MCF 10A (cell line): ENCODE data around the gene SLMAP. TPM values are rescaled to one million over a fixed set of nuclear protein-coding genes. Genes with fewer than 3 reads are reported as not detected.
"Not testable (repeated sequence)": the region's sequence is repeated elsewhere in the genome, so short reads cannot be mapped to it uniquely, and the experiment has no call there.

ENCODE experiments used
- BruUV-seq: library from RNA; stranded (reverse); fragments of 400-500 nt; replicated peaks from 2 replicates; lab custom pipeline; 2021; lab: Mats Ljungman, UMichigan
- CTCF ChIA-PET: fragments of 300-600 bp; sonication (Branson Sonifier 250); formaldehyde crosslinking; extraction: SDS; loops from one replicate; lab custom pipeline; 2021; ENCODE audit warnings: antibody characterized with exemption, inconsistent platforms; lab: Yijun Ruan, JAX
- POLR2A ChIA-PET: fragments of 300-600, 350-650 bp; sonication (Branson Sonifier 250); formaldehyde crosslinking; extraction: SDS; loops from one replicate; lab custom pipeline; 2020; ENCODE audit warnings: antibody characterized with exemption, inconsistent platforms; lab: Yijun Ruan, JAX
- DNase-seq: peaks from one replicate; pipeline ENCODE4 v3.0.0-alpha.2; 2018; ENCODE audit not compliant: unreplicated experiment
- H3K27ac Mint-ChIP-seq: one replicate; pipeline ENCODE4 v1.8.0; 2022; ENCODE audit warnings: mild to moderate bottlenecking, low read depth, mixed read lengths; ENCODE audit not compliant: unreplicated experiment
- H3K27me3 Mint-ChIP-seq: one replicate; pipeline ENCODE4 v1.8.0; 2022; ENCODE audit warnings: mixed read lengths; ENCODE audit not compliant: insufficient read depth, unreplicated experiment
- H3K36me3 Mint-ChIP-seq: one replicate; pipeline ENCODE4 v1.8.0; 2022; ENCODE audit warnings: mild to moderate bottlenecking, moderate library complexity, mixed read lengths; ENCODE audit not compliant: insufficient read depth, unreplicated experiment
- H3K4me1 Mint-ChIP-seq: one replicate; pipeline ENCODE4 v1.8.0; 2022; ENCODE audit warnings: mixed read lengths; ENCODE audit not compliant: insufficient read depth, unreplicated experiment
- H3K4me3 Mint-ChIP-seq: one replicate; pipeline ENCODE4 v1.8.0; 2022; ENCODE audit warnings: mild to moderate bottlenecking, moderate library complexity, mixed read lengths; ENCODE audit not compliant: unreplicated experiment
- H3K9me3 Mint-ChIP-seq: one replicate; pipeline ENCODE4 v1.8.0; 2022; ENCODE audit warnings: mixed read lengths; ENCODE audit not compliant: unreplicated experiment
- intact Hi-C: fragments of 100-400 bp; cut with micrococcal nuclease; formaldehyde crosslinking; loops from 2 replicates; pipeline ENCODE4 v1.14.1; 2022
- total RNA-seq: library from RNA; stranded (reverse); gene quantifications from 2 replicates; pipeline ENCODE4 v1.2.3, GENCODE V29; 2022
- TF ChIP-seq, protein P1 (sequence below): fragments of 200-600 bp; IDR thresholded peaks from one replicate; pipeline ENCODE4 v1.8.0; 2022; ENCODE audit warnings: antibody characterized with exemption, mild to moderate bottlenecking; ENCODE audit not compliant: unreplicated experiment

SLMAP gene
- total RNA-seq, 1 experiment from 2014 or later = 77.9 TPM

DNA sequence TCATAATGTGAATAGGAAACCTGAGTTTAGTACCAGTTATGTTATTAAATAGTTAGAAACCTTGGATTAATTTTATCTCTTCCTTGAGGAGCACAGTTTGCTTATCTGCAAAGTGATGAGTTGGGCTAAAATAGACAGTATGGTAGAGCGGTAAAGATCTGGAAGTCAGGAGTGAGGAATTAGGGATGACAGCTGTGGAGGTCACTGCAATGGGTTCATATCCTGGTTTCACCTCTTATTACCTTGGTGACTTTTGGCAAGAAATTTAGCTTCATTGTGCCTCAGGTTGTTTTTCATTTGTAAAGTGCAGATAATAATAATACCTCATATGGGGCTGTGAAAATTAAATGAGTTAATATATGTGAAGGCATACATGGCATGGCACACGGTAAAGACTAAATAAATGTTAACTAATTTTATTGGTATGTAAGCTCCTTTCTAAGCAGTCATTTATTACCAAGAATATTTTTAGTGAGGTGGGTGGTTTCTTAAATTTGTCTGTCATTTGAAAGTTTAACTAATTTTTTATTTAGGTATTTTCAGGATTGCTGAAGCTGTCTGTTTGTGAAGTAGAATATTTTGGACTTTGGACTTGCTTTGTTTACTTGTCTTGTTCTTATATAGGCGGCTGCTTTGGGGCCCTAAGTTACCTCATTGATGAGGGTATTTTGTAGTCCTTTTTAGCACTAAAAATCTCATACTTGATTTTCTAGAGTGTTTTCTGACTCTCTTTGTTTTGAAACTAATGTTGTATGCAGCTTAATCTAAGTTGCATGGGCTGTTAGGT is 41.8 kb downstream of the SLMAP start:
- no peak overlapping the region for H3K27ac Mint-ChIP-seq
- intact Hi-C loops = no loop called here
- POLR2A ChIA-PET = interaction anchor here (0.6 to 2.8 kb wide), 6 partner anchors 11 to 125 kb away, joined by 3 to 14 read pairs (median 4); partner anchors contain the start of gene SLMAP
- no peak for DNase-seq
- CTCF ChIA-PET = interaction anchor here (0.6 to 1.2 kb wide), 3 partner anchors 12 to 58 kb away, joined by 3 to 6 read pairs (median 3); no protein-coding TSS in a partner anchor
- TF ChIP-seq, protein P1, sequence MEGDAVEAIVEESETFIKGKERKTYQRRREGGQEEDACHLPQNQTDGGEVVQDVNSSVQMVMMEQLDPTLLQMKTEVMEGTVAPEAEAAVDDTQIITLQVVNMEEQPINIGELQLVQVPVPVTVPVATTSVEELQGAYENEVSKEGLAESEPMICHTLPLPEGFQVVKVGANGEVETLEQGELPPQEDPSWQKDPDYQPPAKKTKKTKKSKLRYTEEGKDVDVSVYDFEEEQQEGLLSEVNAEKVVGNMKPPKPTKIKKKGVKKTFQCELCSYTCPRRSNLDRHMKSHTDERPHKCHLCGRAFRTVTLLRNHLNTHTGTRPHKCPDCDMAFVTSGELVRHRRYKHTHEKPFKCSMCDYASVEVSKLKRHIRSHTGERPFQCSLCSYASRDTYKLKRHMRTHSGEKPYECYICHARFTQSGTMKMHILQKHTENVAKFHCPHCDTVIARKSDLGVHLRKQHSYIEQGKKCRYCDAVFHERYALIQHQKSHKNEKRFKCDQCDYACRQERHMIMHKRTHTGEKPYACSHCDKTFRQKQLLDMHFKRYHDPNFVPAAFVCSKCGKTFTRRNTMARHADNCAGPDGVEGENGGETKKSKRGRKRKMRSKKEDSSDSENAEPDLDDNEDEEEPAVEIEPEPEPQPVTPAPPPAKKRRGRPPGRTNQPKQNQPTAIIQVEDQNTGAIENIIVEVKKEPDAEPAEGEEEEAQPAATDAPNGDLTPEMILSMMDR = no peak
- H3K36me3 Mint-ChIP-seq = peaks cover 11% of the 10 kb centered on the region
- peaks cover 48% of the 10 kb centered on the region for H3K4me1 Mint-ChIP-seq
- no peaks in the 10 kb centered on the region for H3K9me3 Mint-ChIP-seq
- H3K27me3 Mint-ChIP-seq = no peaks in the 10 kb centered on the region
- BruUV-seq = no TSS peak
- H3K4me3 Mint-ChIP-seq = no peak overlapping the region

DNA sequence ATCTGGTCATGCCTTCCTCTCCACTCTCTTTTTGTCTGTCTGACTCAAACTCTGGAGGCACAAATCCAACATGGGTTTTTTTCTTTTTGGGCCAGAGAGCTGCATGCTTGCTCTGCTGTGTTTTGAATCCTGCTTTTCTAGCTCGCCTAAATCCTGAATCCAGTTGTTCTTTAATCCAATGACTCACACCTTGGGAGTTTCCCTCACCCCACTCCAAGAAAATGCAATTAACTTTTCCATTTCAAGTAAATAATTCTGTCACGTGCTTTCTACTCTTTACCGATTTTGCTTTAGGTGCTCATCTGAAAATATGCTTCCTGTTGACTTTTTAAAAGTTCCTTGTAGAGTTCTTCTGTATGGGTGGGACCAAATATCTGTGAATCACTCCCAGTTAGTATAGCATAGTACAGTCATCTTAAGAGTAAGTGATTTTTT is 47.6 kb downstream of the SLMAP start:
- intact Hi-C loops = loop anchor here (2.0 kb wide), 1 partner anchor 47 kb away; the partner anchor contains the start of gene SLMAP
- no peaks in the 10 kb centered on the region for H3K9me3 Mint-ChIP-seq
- TF ChIP-seq, protein P1 = no peak
- DNase-seq = peak; percentile 97
- H3K4me3 Mint-ChIP-seq = peak overlapping the region; percentile 67
- H3K27ac Mint-ChIP-seq = peak overlapping the region; percentile 85
- H3K27me3 Mint-ChIP-seq = no peaks in the 10 kb centered on the region
- POLR2A ChIA-PET = interaction anchor here (0.7 to 1.9 kb wide), 16 partner anchors 12 to 735 kb away, joined by 3 to 15 read pairs (median 4); partner anchors contain the start of genes ARF4, PDE12 and SLMAP
- peaks cover 11% of the 10 kb centered on the region for H3K36me3 Mint-ChIP-seq
- CTCF ChIA-PET = no interaction called here
- BruUV-seq = no TSS peak
- peaks cover 60% of the 10 kb centered on the region for H3K4me1 Mint-ChIP-seq

DNA sequence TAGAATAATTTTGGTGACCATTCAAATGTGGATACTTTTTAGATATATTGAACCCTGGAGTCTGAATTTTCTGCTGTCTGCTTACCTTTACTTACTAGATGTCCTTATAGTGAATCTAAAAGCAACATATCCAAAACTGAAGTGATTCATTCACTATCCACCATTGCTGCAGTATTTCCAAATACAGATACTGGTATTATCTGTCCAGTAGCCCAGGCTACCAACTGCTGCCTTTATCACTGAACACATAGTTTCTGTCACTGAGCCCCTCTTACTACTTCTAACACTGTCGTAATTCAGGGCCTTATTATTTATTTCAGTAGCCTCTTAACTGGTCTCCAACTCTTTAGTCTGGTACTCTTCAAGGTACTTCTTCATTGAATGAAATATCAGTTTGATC is 49.2 kb downstream of the SLMAP start:
- BruUV-seq = TSS peak; percentile 85
- Mint-ChIP-seq H3K4me1 (peaks cover 66% of the 10 kb centered on the region), H3K9me3 (no peaks in the 10 kb centered on the region), H3K4me3 (peak overlapping the region; percentile 3), H3K27ac (peak overlapping the region; percentile 85), H3K36me3 (peaks cover 10% of the 10 kb centered on the region), H3K27me3 (no peaks in the 10 kb centered on the region)
- no peak for DNase-seq
- ChIA-PET POLR2A (interaction anchor here (0.6 to 1.4 kb wide), 12 partner anchors 9 to 725 kb away, joined by 3 to 14 read pairs (median 4); partner anchors contain the start of gene SLMAP), CTCF (interaction anchor here (0.6 kb wide), 1 partner anchor 23 kb away, joined by 5 read pairs; no protein-coding TSS in a partner anchor)
- TF ChIP-seq, protein P1 = no peak
- intact Hi-C loops = no loop called here

DNA sequence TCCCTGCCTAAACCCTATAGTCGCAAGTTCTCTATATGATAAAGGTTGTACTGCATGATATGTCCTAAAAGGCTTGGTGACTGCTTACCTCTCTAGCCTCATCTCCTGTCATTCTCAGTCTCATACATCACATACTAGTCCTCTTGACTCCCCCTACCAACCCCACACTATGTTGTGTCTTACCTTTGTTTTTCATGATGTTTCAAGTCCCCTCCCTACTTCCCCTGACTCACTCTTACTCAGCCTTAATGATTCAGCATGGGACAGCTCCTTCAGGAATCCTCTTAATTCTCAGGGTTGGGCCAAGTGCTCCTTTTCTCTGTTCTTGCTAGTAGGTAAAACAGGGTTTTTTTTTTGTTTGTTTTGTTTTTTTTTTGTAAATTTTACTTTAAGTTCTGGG is 49.6 kb downstream of the SLMAP start:
- H3K9me3 Mint-ChIP-seq = no peaks in the 10 kb centered on the region
- BruUV-seq = no TSS peak
- peak overlapping the region; percentile 85 for H3K27ac Mint-ChIP-seq
- peaks cover 68% of the 10 kb centered on the region for H3K4me1 Mint-ChIP-seq
- ChIA-PET POLR2A (interaction anchor here (0.6 to 1.4 kb wide), 12 partner anchors 9 to 726 kb away, joined by 3 to 14 read pairs (median 4); partner anchors contain the start of gene SLMAP), CTCF (interaction anchor here (0.6 to 0.7 kb wide), 3 partner anchors 20 to 22 kb away, joined by 3 to 5 read pairs (median 4); no protein-coding TSS in a partner anchor)
- TF ChIP-seq, protein P1 = no peak
- H3K4me3 Mint-ChIP-seq = peak overlapping the region; percentile 0
- peaks cover 6% of the 10 kb centered on the region for H3K36me3 Mint-ChIP-seq
- DNase-seq = peak; percentile 89
- no peaks in the 10 kb centered on the region for H3K27me3 Mint-ChIP-seq
- intact Hi-C loops = no loop called here

DNA sequence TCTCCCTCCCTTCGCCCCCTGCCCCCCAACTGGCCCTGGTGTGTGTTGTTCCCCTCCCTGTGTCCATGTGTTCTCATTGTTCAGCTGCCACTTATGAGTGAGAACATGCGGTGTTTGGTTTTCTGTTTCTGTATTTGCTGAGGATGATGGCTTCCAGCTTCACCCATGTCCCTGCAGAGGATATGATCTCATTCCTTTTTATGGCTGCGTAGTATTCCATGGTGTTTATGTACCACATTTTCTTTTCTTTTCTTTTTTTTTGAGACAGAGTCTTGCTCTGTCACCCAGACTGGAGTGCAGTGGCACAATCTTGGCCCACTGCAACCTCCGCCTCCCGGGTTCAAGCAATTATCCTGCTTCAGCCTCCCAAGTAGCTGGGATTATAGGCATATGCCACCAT is 50.1 kb downstream of the SLMAP start:
- POLR2A ChIA-PET = interaction anchor here (0.7 to 1.4 kb wide), 10 partner anchors 10 to 119 kb away, joined by 3 to 14 read pairs (median 4); partner anchors contain the start of gene SLMAP
- intact Hi-C loops, H3K27me3 Mint-ChIP-seq, DNase-seq, H3K36me3 Mint-ChIP-seq, BruUV-seq, H3K4me3 Mint-ChIP-seq, H3K9me3 Mint-ChIP-seq: not testable (repeated sequence)
- peak overlapping the region; percentile 85 for H3K27ac Mint-ChIP-seq
- CTCF ChIA-PET = interaction anchor here (0.6 to 0.7 kb wide), 2 partner anchors 19 to 20 kb away, joined by 3 to 4 read pairs; no protein-coding TSS in a partner anchor
- peaks cover 66% of the 10 kb centered on the region for H3K4me1 Mint-ChIP-seq
